Hepatocyte (in vitro differentiated cells): ENCODE data around the gene MYLIP. TPM values are rescaled to one million over a fixed set of nuclear protein-coding genes. Genes with fewer than 3 reads are reported as not detected.

Source experiments
- DNase-seq: peaks from one replicate; pipeline ENCODE4 v3.0.0-alpha.2; 2016; ENCODE audit warnings: low spot score
- H2AFZ ChIP-seq: fragments of 200-600 bp; sonication (generic); 2 replicates; pipeline ENCODE4 v1.6.0; 2016; ENCODE audit warnings: antibody characterized with exemption, mild to moderate bottlenecking
- H3K27ac ChIP-seq: fragments of 200-600 bp; sonication (generic); 2 replicates; pipeline ENCODE4 v1.5.1; 2016; ENCODE audit warnings: mild to moderate bottlenecking
- H3K27me3 ChIP-seq: fragments of 200-600 bp; sonication (generic); 2 replicates; pipeline ENCODE4 v1.6.1; 2016
- H3K36me3 ChIP-seq: fragments of 200-600 bp; sonication (generic); replicated peaks from 2 replicates; pipeline ENCODE4 v1.5.1; 2016; ENCODE audit warnings: low read depth; ENCODE audit not compliant: insufficient read depth
- H3K4me1 ChIP-seq: fragments of 200-600 bp; sonication (generic); 2 replicates; pipeline ENCODE4 v1.5.1; 2016; ENCODE audit warnings: mild to moderate bottlenecking, moderate library complexity; ENCODE audit not compliant: insufficient read depth
- H3K4me2 ChIP-seq: fragments of 200-600 bp; sonication (generic); 2 replicates; pipeline ENCODE4 v1.6.0; 2016
- H3K4me3 ChIP-seq: fragments of 200-600 bp; sonication (generic); 2 replicates; pipeline ENCODE4 v1.5.1; 2016; ENCODE audit warnings: mild to moderate bottlenecking
- H3K79me2 ChIP-seq: fragments of 200-600 bp; sonication (generic); 2 replicates; pipeline ENCODE4 v1.6.0; 2017; ENCODE audit warnings: mild to moderate bottlenecking
- H3K9me2 ChIP-seq: fragments of 200-600 bp; sonication (generic); replicated peaks from 2 replicates; pipeline ENCODE4 v1.6.0; 2017; ENCODE audit warnings: mild to moderate bottlenecking; ENCODE audit not compliant: insufficient read depth
- H3K9me3 ChIP-seq: fragments of 200-600 bp; sonication (generic); 2 replicates; pipeline ENCODE4 v1.5.1; 2016; ENCODE audit warnings: low read depth, mild to moderate bottlenecking
- H4K20me1 ChIP-seq: fragments of 200-600 bp; sonication (generic); 2 replicates; pipeline ENCODE4 v1.6.0; 2016; ENCODE audit warnings: mild to moderate bottlenecking; ENCODE audit not compliant: insufficient read depth, poor library complexity, severe bottlenecking
- EZH2 ChIP-seq: fragments of 200-600 bp; sonication (generic); IDR thresholded peaks from 2 replicates; pipeline ENCODE4 v1.6.1; 2016; ENCODE audit warnings: antibody characterized with exemption, mild to moderate bottlenecking, borderline replicate concordance
- EZH2phosphoT487 ChIP-seq: fragments of 200-600 bp; sonication (generic); IDR thresholded peaks from one replicate; pipeline ENCODE4 v1.6.1; 2018; ENCODE audit warnings: antibody characterized with exemption, mild to moderate bottlenecking, low read depth, moderate library complexity; ENCODE audit not compliant: unreplicated experiment, severe bottlenecking
- WGBS: methylation state at CpG from one replicate; pipeline ENCODE4 v1.1.6; 2016; ENCODE audit warnings: low lambda C conversion rate; ENCODE audit errors: missing lambda C conversion rate; 5-methylcytosine and 5-hydroxymethylcytosine counted together
- polyA plus RNA-seq: library from polyadenylated mRNA; unstranded; fragments of >200 nt; fragmentation: Nextera tagmentation; extraction: Ambion mirVana; gene quantifications from 2 replicates; pipeline ENCODE4 v1.2.1, GENCODE V29; 2016
- total RNA-seq: library from RNA; depleted of rRNA; stranded (reverse); fragments of >200 nt; gene quantifications from 2 replicates; pipeline ENCODE4 v1.2.3, GENCODE V29; 2014
- TF ChIP-seq, protein P1 (sequence below): fragments of 200-600 bp; sonication (generic); IDR thresholded peaks from 2 replicates; pipeline ENCODE4 v1.5.1; 2016; ENCODE audit warnings: antibody characterized with exemption, mild to moderate bottlenecking; ENCODE audit not compliant: poor library complexity

MYLIP gene
- total and polyA plus RNA-seq, 2 experiments from 2014 or later = 76.0 to 85.7 TPM

- no peak overlapping the region for H3K27ac ChIP-seq
- no peaks in the 10 kb centered on the region for H3K9me2 ChIP-seq
- H2AFZ ChIP-seq = no peak overlapping the region
- no peaks in the 10 kb centered on the region for H3K9me3 ChIP-seq
- H3K36me3 ChIP-seq = no peaks in the 10 kb centered on the region
- TF ChIP-seq EZH2phosphoT487 (no peak), EZH2 (no peak)
- TF ChIP-seq, protein P1, sequence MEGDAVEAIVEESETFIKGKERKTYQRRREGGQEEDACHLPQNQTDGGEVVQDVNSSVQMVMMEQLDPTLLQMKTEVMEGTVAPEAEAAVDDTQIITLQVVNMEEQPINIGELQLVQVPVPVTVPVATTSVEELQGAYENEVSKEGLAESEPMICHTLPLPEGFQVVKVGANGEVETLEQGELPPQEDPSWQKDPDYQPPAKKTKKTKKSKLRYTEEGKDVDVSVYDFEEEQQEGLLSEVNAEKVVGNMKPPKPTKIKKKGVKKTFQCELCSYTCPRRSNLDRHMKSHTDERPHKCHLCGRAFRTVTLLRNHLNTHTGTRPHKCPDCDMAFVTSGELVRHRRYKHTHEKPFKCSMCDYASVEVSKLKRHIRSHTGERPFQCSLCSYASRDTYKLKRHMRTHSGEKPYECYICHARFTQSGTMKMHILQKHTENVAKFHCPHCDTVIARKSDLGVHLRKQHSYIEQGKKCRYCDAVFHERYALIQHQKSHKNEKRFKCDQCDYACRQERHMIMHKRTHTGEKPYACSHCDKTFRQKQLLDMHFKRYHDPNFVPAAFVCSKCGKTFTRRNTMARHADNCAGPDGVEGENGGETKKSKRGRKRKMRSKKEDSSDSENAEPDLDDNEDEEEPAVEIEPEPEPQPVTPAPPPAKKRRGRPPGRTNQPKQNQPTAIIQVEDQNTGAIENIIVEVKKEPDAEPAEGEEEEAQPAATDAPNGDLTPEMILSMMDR = no peak
- no peak for DNase-seq
- peaks cover 7% of the 10 kb centered on the region for H3K4me1 ChIP-seq
- H3K4me3 ChIP-seq = no peak overlapping the region
- no peak overlapping the region for H3K4me2 ChIP-seq
- 92% methylated on average over 3 of the region's 3 CpGs for WGBS
- no peaks in the 10 kb centered on the region for H4K20me1 ChIP-seq
- no peaks in the 10 kb centered on the region for H3K27me3 ChIP-seq
- H3K79me2 ChIP-seq = no peaks in the 10 kb centered on the region
These were observed 40.5 kb upstream of the MYLIP start for GRCh38 chr6:16088409-16088808.

GRCh38 chr6:16089232-16090062 lies 39.4 kb upstream of the MYLIP start:
- WGBS = 85% methylated on average over 6 of the region's 6 CpGs
- Histone ChIP-seq H3K27ac (no peak overlapping the region), H2AFZ (no peak overlapping the region), H4K20me1 (no peaks in the 10 kb centered on the region), H3K4me1 (peaks cover 7% of the 10 kb centered on the region), H3K9me3 (no peaks in the 10 kb centered on the region), H3K79me2 (no peaks in the 10 kb centered on the region), H3K9me2 (no peaks in the 10 kb centered on the region), H3K27me3 (no peaks in the 10 kb centered on the region), H3K36me3 (no peaks in the 10 kb centered on the region), H3K4me3 (no peak overlapping the region), H3K4me2 (no peak overlapping the region)
- TF ChIP-seq, protein P1 = no peak
- TF ChIP-seq EZH2 = no peak
- TF ChIP-seq EZH2phosphoT487 = no peak
- no peak for DNase-seq

GRCh38 chr6:16090452-16090851 lies 38.4 kb upstream of the MYLIP start:
- no peaks in the 10 kb centered on the region for H3K27me3 ChIP-seq
- peaks cover 7% of the 10 kb centered on the region for H3K4me1 ChIP-seq
- 93% methylated on average over 1 of the region's 1 CpG for WGBS
- no peaks in the 10 kb centered on the region for H3K79me2 ChIP-seq
- no peak for TF ChIP-seq EZH2
- TF ChIP-seq, protein P1 = no peak
- no peak for TF ChIP-seq EZH2phosphoT487
- H3K9me3 ChIP-seq = no peaks in the 10 kb centered on the region
- no peaks in the 10 kb centered on the region for H3K36me3 ChIP-seq
- no peak overlapping the region for H2AFZ ChIP-seq
- H4K20me1 ChIP-seq = no peaks in the 10 kb centered on the region
- no peak overlapping the region for H3K4me3 ChIP-seq
- no peak overlapping the region for H3K27ac ChIP-seq
- H3K9me2 ChIP-seq = no peaks in the 10 kb centered on the region
- H3K4me2 ChIP-seq = no peak overlapping the region
- DNase-seq = no peak
